GM12878 (cell line): ENCODE results near the gene KDM5C. TPM values are rescaled to one million over a fixed set of nuclear protein-coding genes. Genes with fewer than 3 reads are reported as not detected.

Source experiments
- ATAC-seq: fragments of 200-7000 bp; cut with Tn5 transposase; 3 replicates; pipeline ENCODE4 v1.9.1; 2020; ENCODE audit warnings: mild to moderate bottlenecking, moderate library complexity
- BruUV-seq: library from RNA; stranded (reverse); fragments of 400-500 nt; replicated peaks from 2 replicates; lab custom pipeline; 2021; lab: Mats Ljungman, UMichigan
- CTCF ChIA-PET: fragments of 300-600 bp; sonication (Branson Sonifier 250); formaldehyde crosslinking; extraction: SDS; loops from one replicate; lab custom pipeline; 2021; ENCODE audit warnings: inconsistent platforms; lab: Yijun Ruan, JAX
- POLR2A ChIA-PET: fragments of 350-600 bp; formaldehyde crosslinking; extraction: SDS; loops from one replicate; lab custom pipeline; 2021; ENCODE audit warnings: inconsistent platforms; lab: Charles Lee
- RAD21 ChIA-PET: fragments of 300-600 bp; sonication (Branson Sonifier 250); formaldehyde crosslinking; loops from one replicate; lab custom pipeline; 2023; ENCODE audit warnings: antibody characterized with exemption; ENCODE audit not compliant: unreplicated experiment; lab: Charles Lee
- SMC1A ChIA-PET: fragments of 300-600 bp; sonication (Branson Sonifier 250); formaldehyde crosslinking; loops from one replicate; lab custom pipeline; 2023; ENCODE audit not compliant: unreplicated experiment, uncharacterized antibody; lab: Charles Lee
- DNase-seq: peaks from one replicate; pipeline ENCODE4 v3.0.0-alpha.2; 2011; ENCODE audit warnings: low read depth, low spot score
- FAIRE-seq: peaks from 3 replicates; lab custom pipeline; 2011; peaks lifted over from hg19 to GRCh38; lab: Jason Lieb, UNC
- H2AFZ ChIP-seq: 2 replicates; pipeline ENCODE4 v1.6.0; 2011; ENCODE audit warnings: low read depth, low read length, control low read depth; ENCODE audit not compliant: control insufficient read depth
- H3K27ac ChIP-seq: 2 replicates; pipeline ENCODE4 v1.5.1; 2011; ENCODE audit warnings: control low read depth; ENCODE audit not compliant: control insufficient read depth, insufficient read depth
- H3K27me3 ChIP-seq, 2 experiments: replicated peaks in 1 of 2; 2 replicates each; pipeline versions ENCODE4 v1.6.0 to v1.6.1; 2011; ENCODE audit warnings: low read length in 1 of 2; ENCODE audit not compliant: control insufficient read depth in 2 of 2, insufficient read depth in 2 of 2
- H3K36me3 ChIP-seq, 2 experiments: 2 replicates each; pipeline ENCODE4 v1.5.1; 2011; ENCODE audit warnings: low read length in 1 of 2; ENCODE audit not compliant: control insufficient read depth in 2 of 2, insufficient read depth in 2 of 2
- H3K4me1 ChIP-seq: 2 replicates; pipeline ENCODE4 v1.6.1; 2011; ENCODE audit warnings: mild to moderate bottlenecking, low read length, moderate library complexity, mixed read lengths; ENCODE audit not compliant: control insufficient read depth, insufficient read depth
- H3K4me2 ChIP-seq: 2 replicates; pipeline ENCODE4 v1.6.0; 2011; ENCODE audit warnings: control low read depth; ENCODE audit not compliant: control insufficient read depth, insufficient read depth
- H3K4me3 ChIP-seq: fragments of 200-600 bp; sonication (generic); 2 replicates; pipeline ENCODE4 v1.5.1; 2016
- H3K79me2 ChIP-seq: 2 replicates; pipeline ENCODE4 v1.6.0; 2011; ENCODE audit warnings: low read length; ENCODE audit not compliant: control insufficient read depth, insufficient read depth
- H3K9ac ChIP-seq: 2 replicates; pipeline ENCODE4 v1.8.0; 2011; ENCODE audit warnings: low read length, control low read depth, mixed read lengths; ENCODE audit not compliant: control insufficient read depth, insufficient read depth
- H3K9me3 ChIP-seq: replicated peaks from 3 replicates; pipeline ENCODE4 v1.5.1; 2011; ENCODE audit warnings: mild to moderate bottlenecking, low read length; ENCODE audit not compliant: control insufficient read depth, insufficient read depth
- H4K20me1 ChIP-seq: 2 replicates; pipeline ENCODE4 v1.6.0; 2011; ENCODE audit not compliant: control insufficient read depth, insufficient read depth
- ATF3 ChIP-seq: IDR thresholded peaks from 2 replicates; pipeline ENCODE4 v1.6.1; 2011; ENCODE audit warnings: low read depth, mild to moderate bottlenecking, low read length, moderate library complexity, borderline replicate concordance; ENCODE audit errors: extremely low read depth
- BACH1 ChIP-seq: fragments of 450-650 bp; IDR thresholded peaks from 2 replicates; pipeline ENCODE4 v1.6.1; 2017; ENCODE audit warnings: mild to moderate bottlenecking, borderline replicate concordance
- BCL3 ChIP-seq: IDR thresholded peaks from 2 replicates; pipeline ENCODE4 v1.6.1; 2011; ENCODE audit warnings: borderline replicate concordance, low read depth, mild to moderate bottlenecking, moderate library complexity, low read length; ENCODE audit not compliant: insufficient read depth, poor library complexity, severe bottlenecking
- CBFB ChIP-seq: IDR thresholded peaks from 2 replicates; pipeline ENCODE4 v1.6.1; 2016; ENCODE audit warnings: antibody characterized with exemption, low read depth
- DPF2 ChIP-seq: fragments of 450-650 bp; IDR thresholded peaks from 2 replicates; pipeline ENCODE4 v1.6.1; 2017; ENCODE audit warnings: mild to moderate bottlenecking
- IRF5 ChIP-seq: fragments of 450-650 bp; IDR thresholded peaks from 2 replicates; pipeline ENCODE4 v1.6.1; 2017; ENCODE audit warnings: borderline replicate concordance
- LARP7 ChIP-seq: fragments of 450-650 bp; IDR thresholded peaks from 2 replicates; pipeline ENCODE4 v1.6.1; 2017; ENCODE audit warnings: mild to moderate bottlenecking
- SIN3A ChIP-seq: IDR thresholded peaks from 2 replicates; pipeline ENCODE4 v1.6.1; 2012; ENCODE audit warnings: low read depth, low read length, improper control_type of control experiment
- SMAD5 ChIP-seq: IDR thresholded peaks from 2 replicates; pipeline ENCODE4 v1.6.1; 2016; ENCODE audit warnings: antibody characterized with exemption, low read depth
- SPI1 ChIP-seq: IDR thresholded peaks from 2 replicates; pipeline ENCODE4 v1.6.1; 2011; ENCODE audit warnings: low read depth, mild to moderate bottlenecking, low read length, moderate library complexity, borderline replicate concordance; ENCODE audit not compliant: insufficient read depth
- ZZZ3 ChIP-seq: IDR thresholded peaks from 2 replicates; pipeline ENCODE4 v1.6.1; 2011; ENCODE audit warnings: low read depth; ENCODE audit not compliant: control insufficient read depth, insufficient read length
- WGBS: methylation state at CpG from one replicate; pipeline ENCODE4 v1.1.6; 2016; ENCODE audit warnings: low lambda C conversion rate; ENCODE audit not compliant: insufficient replicate concordance, insufficient coverage; ENCODE audit errors: missing lambda C conversion rate; 5-methylcytosine and 5-hydroxymethylcytosine counted together
- in situ Hi-C: fragments of 300-500 bp; cut with MboI; formaldehyde crosslinking; loops from 9 replicates; pipeline ENCODE4 v1.14.3; 2018; ENCODE audit warnings: mixed read lengths
- intact Hi-C: fragments of 100-400 bp; cut with micrococcal nuclease; formaldehyde crosslinking; loops from one replicate; pipeline ENCODE4 v1.14.2; 2022; ENCODE audit not compliant: unreplicated experiment
- polyA plus RNA-seq, 11 experiments: library from polyadenylated mRNA; depleted of rRNA in 4 of 11; unstranded in 6 of 11; stranded (reverse) in 5 of 11; fragments of >200 nt; fragmentation: Nextera tagmentation in 4 of 11; fragmentation: Illumina TruSeq in 1 of 11; extraction: Ambion mirVana in 4 of 11; extraction: Trizol in 1 of 11; gene quantifications; 1 replicate in 1 of 11; 2 replicates in 10 of 11; pipeline versions ENCODE4 v1.2.1 to v1.2.3, GENCODE V29; 2011 to 2016; ENCODE audit warnings: inconsistent platforms in 2 of 11, missing spikeins in 2 of 11, low read depth in 1 of 11
- total RNA-seq, 4 experiments: library from RNA; depleted of rRNA in 3 of 4; stranded (reverse); fragments of >200 nt in 3 of 4; fragmentation: Illumina TruSeq in 1 of 4; extraction: Trizol in 1 of 4; gene quantifications; 2 replicates each; pipeline versions ENCODE4 v1.2.1 to v1.2.3, GENCODE V29; 2013 to 2021
- TF ChIP-seq, protein P1 (sequence below): IDR thresholded peaks from 2 replicates; pipeline ENCODE4 v1.6.1; 2012; ENCODE audit warnings: mild to moderate bottlenecking, low read depth, low read length

KDM5C gene
- total and polyA plus RNA-seq, 10 of the 15 experiments (the other 5 are each of a cell fraction or from before 2014, with no cell fraction given): 1.5 to 110 (median 53.0) TPM

GRCh38 chrX:53237056-53237455 lies 12.0 kb upstream of the KDM5C start:
- no peak for TF ChIP-seq ZZZ3
- TF ChIP-seq BCL3: no peak
- TF ChIP-seq, protein P1, sequence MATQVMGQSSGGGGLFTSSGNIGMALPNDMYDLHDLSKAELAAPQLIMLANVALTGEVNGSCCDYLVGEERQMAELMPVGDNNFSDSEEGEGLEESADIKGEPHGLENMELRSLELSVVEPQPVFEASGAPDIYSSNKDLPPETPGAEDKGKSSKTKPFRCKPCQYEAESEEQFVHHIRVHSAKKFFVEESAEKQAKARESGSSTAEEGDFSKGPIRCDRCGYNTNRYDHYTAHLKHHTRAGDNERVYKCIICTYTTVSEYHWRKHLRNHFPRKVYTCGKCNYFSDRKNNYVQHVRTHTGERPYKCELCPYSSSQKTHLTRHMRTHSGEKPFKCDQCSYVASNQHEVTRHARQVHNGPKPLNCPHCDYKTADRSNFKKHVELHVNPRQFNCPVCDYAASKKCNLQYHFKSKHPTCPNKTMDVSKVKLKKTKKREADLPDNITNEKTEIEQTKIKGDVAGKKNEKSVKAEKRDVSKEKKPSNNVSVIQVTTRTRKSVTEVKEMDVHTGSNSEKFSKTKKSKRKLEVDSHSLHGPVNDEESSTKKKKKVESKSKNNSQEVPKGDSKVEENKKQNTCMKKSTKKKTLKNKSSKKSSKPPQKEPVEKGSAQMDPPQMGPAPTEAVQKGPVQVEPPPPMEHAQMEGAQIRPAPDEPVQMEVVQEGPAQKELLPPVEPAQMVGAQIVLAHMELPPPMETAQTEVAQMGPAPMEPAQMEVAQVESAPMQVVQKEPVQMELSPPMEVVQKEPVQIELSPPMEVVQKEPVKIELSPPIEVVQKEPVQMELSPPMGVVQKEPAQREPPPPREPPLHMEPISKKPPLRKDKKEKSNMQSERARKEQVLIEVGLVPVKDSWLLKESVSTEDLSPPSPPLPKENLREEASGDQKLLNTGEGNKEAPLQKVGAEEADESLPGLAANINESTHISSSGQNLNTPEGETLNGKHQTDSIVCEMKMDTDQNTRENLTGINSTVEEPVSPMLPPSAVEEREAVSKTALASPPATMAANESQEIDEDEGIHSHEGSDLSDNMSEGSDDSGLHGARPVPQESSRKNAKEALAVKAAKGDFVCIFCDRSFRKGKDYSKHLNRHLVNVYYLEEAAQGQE: no peak
- TF ChIP-seq IRF5: no peak
- no peak for TF ChIP-seq LARP7
- TF ChIP-seq CBFB: no peak
- no peak for TF ChIP-seq SPI1
- TF ChIP-seq ATF3: no peak
- TF ChIP-seq BACH1: no peak
- no peak for TF ChIP-seq DPF2
- TF ChIP-seq SIN3A: no peak
- TF ChIP-seq SMAD5: no peak
- H3K27ac ChIP-seq: no peak overlapping the region
- in situ Hi-C loops (no loop called here), intact Hi-C loops (no loop called here)
- FAIRE-seq (no peak), DNase-seq (no peak), ATAC-seq (no peak)
- BruUV-seq: no TSS peak
- ChIA-PET POLR2A (no interaction called here), RAD21 (no interaction called here), CTCF (interaction anchor here (0.7 kb wide), 1 partner anchor 230 kb away, joined by 3 read pairs; no protein-coding TSS in a partner anchor), SMC1A (interaction anchor here (1.7 kb wide), 1 partner anchor 11 kb away, joined by 6 read pairs; no protein-coding TSS in a partner anchor)
- H3K36me3 ChIP-seq: no peaks in the 10 kb centered on the region
- no peak overlapping the region for H3K4me2 ChIP-seq
- 24% methylated on average over 10 of the region's 10 CpGs for WGBS
- H3K4me3 ChIP-seq: no peak overlapping the region
- no peaks in the 10 kb centered on the region; a peak in 1 of 4 replicates for H3K27me3 ChIP-seq
- no peaks in the 10 kb centered on the region for H3K79me2 ChIP-seq
- no peaks in the 10 kb centered on the region for H4K20me1 ChIP-seq
- no peaks in the 10 kb centered on the region; the same call in 2 of the 3 replicates for H3K9me3 ChIP-seq
- H2AFZ ChIP-seq: no peak overlapping the region
- H3K9ac ChIP-seq: no peak overlapping the region
- H3K4me1 ChIP-seq: no peaks in the 10 kb centered on the region
